ENCODE results near the gene IL18RAP.

IL18RAP gene

GRCh38 chr2:102485147-102485785 is 62.3 kb downstream of the IL18RAP start:
- in situ Hi-C loops (cut with MboI; ENCODE audit: low sequenced_read_pairs, unreplicated experiment) = no loop called here
- no peak for DNase-seq (ENCODE audit: low spot score)
- no peak for TF ChIP-seq CTCF (IDR thresholded peaks at IDR 0.05; ENCODE audit: borderline replicate concordance, control extremely low read depth, extremely low read depth, insufficient read depth, missing control alignments)

GRCh38 chr2:102486941-102487702 is 64.2 kb downstream of the IL18RAP start:
- no peak for DNase-seq (ENCODE audit: low spot score)
- TF ChIP-seq CTCF (IDR thresholded peaks at IDR 0.05; ENCODE audit: borderline replicate concordance, control extremely low read depth, extremely low read depth, insufficient read depth, missing control alignments) = no peak
- in situ Hi-C loops (cut with MboI; ENCODE audit: low sequenced_read_pairs, unreplicated experiment) = no loop called here

GRCh38 chr2:102487761-102488462 is 65.0 kb downstream of the IL18RAP start:
- no peak for TF ChIP-seq CTCF (IDR thresholded peaks at IDR 0.05; ENCODE audit: borderline replicate concordance, control extremely low read depth, extremely low read depth, insufficient read depth, missing control alignments)
- DNase-seq (ENCODE audit: low spot score) = no peak
- in situ Hi-C loops (cut with MboI; ENCODE audit: low sequenced_read_pairs, unreplicated experiment) = no loop called here

GRCh38 chr2:102489646-102490045 is 66.7 kb downstream of the IL18RAP start:
- in situ Hi-C loops (cut with MboI; ENCODE audit: low sequenced_read_pairs, unreplicated experiment) = no loop called here

GRCh38 chr2:102492006-102492405 is 69.0 kb downstream of the IL18RAP start:
- no peak for TF ChIP-seq CTCF (IDR thresholded peaks at IDR 0.05; ENCODE audit: borderline replicate concordance, control extremely low read depth, extremely low read depth, insufficient read depth, missing control alignments)
- DNase-seq (ENCODE audit: low spot score) = no peak
- in situ Hi-C loops (cut with MboI; ENCODE audit: low sequenced_read_pairs, unreplicated experiment) = no loop called here

More at GRCh38 chr2:102489646-102490045, 66.7 kb downstream of the IL18RAP start:
- no peak for DNase-seq (ENCODE audit: low spot score)
- no peak for TF ChIP-seq CTCF (IDR thresholded peaks at IDR 0.05; ENCODE audit: borderline replicate concordance, control extremely low read depth, extremely low read depth, insufficient read depth, missing control alignments)

- DNase-seq (ENCODE audit: low spot score) = no peak
- no peak for TF ChIP-seq CTCF (IDR thresholded peaks at IDR 0.05; ENCODE audit: borderline replicate concordance, control extremely low read depth, extremely low read depth, insufficient read depth, missing control alignments)
- in situ Hi-C loops (cut with MboI; ENCODE audit: low sequenced_read_pairs, unreplicated experiment) = no loop called here
These were observed 71.6 kb downstream of the IL18RAP start for GRCh38 chr2:102494570-102494969.

Measured in GM13976 (cell line).